Skeletal muscle tissue (tissue), 4 donors: Measurements from ENCODE around the gene DYRK1A. TPM values are rescaled to one million over a fixed set of nuclear protein-coding genes. Genes with fewer than 3 reads are reported as not detected.
"Not testable (repeated sequence)": the region's sequence is repeated elsewhere in the genome, so short reads cannot be mapped to it uniquely, and the experiment has no call there.

Source experiments
- H3K27ac ChIP-seq: one replicate; pipeline ENCODE4 v1.7.0; 2013; ENCODE audit warnings: mild to moderate bottlenecking, low read depth, low read length, inconsistent platforms
- H3K27me3 ChIP-seq, 3 donors: one replicate each; pipeline ENCODE4 v1.7.0; 2013; ENCODE audit warnings: low read length in 3 of 3; ENCODE audit not compliant: control insufficient read depth in 3 of 3, insufficient read depth in 3 of 3
- H3K36me3 ChIP-seq, 3 donors: one replicate each; pipeline ENCODE4 v1.7.0; 2013; ENCODE audit warnings: low read length in 3 of 3; ENCODE audit not compliant: control insufficient read depth in 3 of 3, insufficient read depth in 3 of 3
- H3K4me1 ChIP-seq, 3 donors: one replicate each; pipeline ENCODE4 v1.7.0; 2013; ENCODE audit warnings: low read length in 3 of 3, mild to moderate bottlenecking in 3 of 3; ENCODE audit not compliant: control insufficient read depth in 3 of 3, insufficient read depth in 3 of 3
- H3K4me3 ChIP-seq, 3 donors: one replicate each; pipeline ENCODE4 v1.7.0; 2013; ENCODE audit warnings: low read length in 3 of 3
- H3K9ac ChIP-seq, 3 donors: one replicate each; pipeline ENCODE4 v1.7.0; 2013; ENCODE audit warnings: low read length in 3 of 3, mild to moderate bottlenecking in 3 of 3, moderate library complexity in 2 of 3, low read depth in 1 of 3
- H3K9me3 ChIP-seq, 3 donors: one replicate each; pipeline ENCODE4 v1.7.0; 2013; ENCODE audit warnings: low read length in 3 of 3; ENCODE audit not compliant: control insufficient read depth in 3 of 3
- total RNA-seq: library from RNA; depleted of rRNA; stranded (reverse); fragments of >200 nt; gene quantifications from one replicate; pipeline ENCODE4 v1.2.3, GENCODE V29; 2014
- donor health status: Osteomylitis.

The DYRK1A gene
- total RNA-seq, 1 donor from 2014 or later, result 104 TPM

DNA sequence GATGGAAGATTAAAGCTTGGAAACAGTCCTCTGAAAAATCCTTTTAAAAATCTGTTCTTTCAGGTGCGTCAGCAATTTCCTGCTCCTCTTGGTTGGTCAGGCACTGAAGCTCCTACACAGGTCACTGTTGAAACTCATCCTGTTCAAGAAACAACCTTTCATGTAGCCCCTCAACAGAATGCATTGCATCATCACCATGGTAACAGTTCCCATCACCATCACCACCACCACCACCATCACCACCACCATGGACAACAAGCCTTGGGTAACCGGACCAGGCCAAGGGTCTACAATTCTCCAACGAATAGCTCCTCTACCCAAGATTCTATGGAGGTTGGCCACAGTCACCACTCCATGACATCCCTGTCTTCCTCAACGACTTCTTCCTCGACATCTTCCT lies 145.3 kb downstream of the DYRK1A start:
- no peaks in the 10 kb centered on the region for H3K27me3 ChIP-seq
- no peak overlapping the region for H3K27ac ChIP-seq
- H3K4me1 ChIP-seq, result peaks cover 0 to 3% (median 2%) of the 10 kb centered on the region in 3 donors
- H3K4me3 ChIP-seq, result no peak overlapping the region
- peaks cover 31 to 68% (median 59%) of the 10 kb centered on the region in 3 donors for H3K36me3 ChIP-seq
- H3K9me3 ChIP-seq, result no peaks in the 10 kb centered on the region
- H3K9ac ChIP-seq, result no peak overlapping the region

DNA sequence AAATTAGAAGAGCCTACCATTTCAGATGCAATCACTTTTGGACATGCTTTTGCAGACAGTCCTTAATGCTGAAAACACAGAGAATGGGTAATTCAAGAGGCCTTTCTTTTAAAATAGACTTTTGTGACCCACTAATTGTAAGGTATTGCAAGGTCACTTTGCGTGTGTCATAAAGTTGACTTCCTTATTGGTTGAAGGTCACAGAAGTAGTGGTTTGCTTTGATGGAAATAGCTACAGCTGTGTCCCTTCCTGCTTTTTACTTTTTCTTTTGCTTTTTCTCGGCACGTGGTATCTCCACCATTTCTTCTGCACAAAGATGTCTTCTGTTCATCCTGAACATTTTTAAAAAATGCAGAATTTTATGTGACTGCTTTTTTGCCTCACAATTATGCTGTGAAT lies 146.8 kb downstream of the DYRK1A start:
- Histone ChIP-seq H3K27me3 (no peaks in the 10 kb centered on the region), H3K36me3 (peaks cover 20 to 53% (median 51%) of the 10 kb centered on the region in 3 donors), H3K27ac (no peak overlapping the region)

DNA sequence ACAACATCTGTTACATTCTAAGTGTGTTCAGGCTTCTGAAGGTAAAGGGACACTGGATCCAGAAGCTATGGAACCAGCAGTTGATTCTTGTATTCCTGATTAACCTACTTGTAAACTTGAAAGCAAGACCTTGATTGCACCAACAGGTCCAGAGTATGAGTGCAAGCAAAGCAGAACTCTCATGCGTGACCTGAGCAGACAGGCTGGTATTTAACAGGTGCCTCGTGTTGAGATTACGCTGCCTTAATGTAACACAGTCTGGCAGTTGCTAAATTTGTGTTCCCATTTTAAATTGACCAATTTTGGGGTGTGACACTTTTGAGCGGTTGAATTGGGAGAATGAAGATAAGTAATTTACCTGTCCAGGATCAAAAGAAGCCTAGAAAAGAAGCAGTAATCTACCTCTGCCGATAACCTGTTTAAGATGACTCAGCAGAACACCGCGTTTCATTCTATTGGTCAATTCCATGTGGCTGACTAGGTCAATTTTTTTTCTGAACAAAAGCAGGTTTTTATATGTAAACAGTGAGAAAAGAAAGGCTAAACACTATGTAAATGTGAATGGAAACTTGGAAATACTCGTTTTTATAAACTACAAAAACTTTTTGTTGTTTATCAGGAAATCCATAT lies 147.6 kb downstream of the DYRK1A start:
- H3K9ac ChIP-seq, result no peak overlapping the region
- H3K4me3 ChIP-seq, result no peak overlapping the region
- no peaks in the 10 kb centered on the region for H3K27me3 ChIP-seq
- peaks cover 5 to 13% (median 8%) of the 10 kb centered on the region in 3 donors for H3K4me1 ChIP-seq
- no peaks in the 10 kb centered on the region for H3K9me3 ChIP-seq
- H3K36me3 ChIP-seq, result peaks cover 20 to 47% (median 45%) of the 10 kb centered on the region in 3 donors
- H3K27ac ChIP-seq, result no peak overlapping the region

More for the DNA sequence above, 146.8 kb downstream of the DYRK1A start:
- H3K4me1 ChIP-seq, result peaks cover 3 to 9% (median 5%) of the 10 kb centered on the region in 3 donors
- H3K4me3 ChIP-seq, result no peak overlapping the region
- H3K9ac ChIP-seq, result no peak overlapping the region
- no peaks in the 10 kb centered on the region for H3K9me3 ChIP-seq

DNA sequence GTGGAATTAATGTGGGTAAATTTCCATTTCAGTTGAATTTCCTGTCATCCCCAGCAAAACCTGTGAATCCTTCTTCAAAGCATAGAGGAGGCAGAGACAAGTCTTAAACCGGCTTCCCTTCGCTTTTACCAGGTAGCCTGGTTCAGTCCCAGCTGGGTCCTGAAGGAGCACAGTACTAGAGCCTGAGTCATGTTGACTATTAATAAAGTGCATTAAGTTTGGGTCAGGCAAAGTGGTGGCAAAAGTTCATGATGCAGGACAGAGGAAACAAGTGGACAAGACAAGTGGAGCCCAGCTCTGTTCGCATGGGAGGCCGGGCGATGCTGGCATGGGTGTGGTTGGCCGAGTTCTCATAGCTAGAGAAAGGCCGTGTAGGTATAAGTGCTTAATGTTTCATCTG lies 150.4 kb downstream of the DYRK1A start:
- H3K27ac ChIP-seq, result no peak overlapping the region
- H3K9ac ChIP-seq, result no peak overlapping the region
- no peak overlapping the region for H3K4me3 ChIP-seq
- peaks cover 8 to 15% (median 11%) of the 10 kb centered on the region in 3 donors for H3K4me1 ChIP-seq
- no peaks in the 10 kb centered on the region for H3K9me3 ChIP-seq
- H3K36me3 ChIP-seq, result peaks cover 10 to 23% (median 19%) of the 10 kb centered on the region in 3 donors
- H3K27me3 ChIP-seq, result no peaks in the 10 kb centered on the region

DNA sequence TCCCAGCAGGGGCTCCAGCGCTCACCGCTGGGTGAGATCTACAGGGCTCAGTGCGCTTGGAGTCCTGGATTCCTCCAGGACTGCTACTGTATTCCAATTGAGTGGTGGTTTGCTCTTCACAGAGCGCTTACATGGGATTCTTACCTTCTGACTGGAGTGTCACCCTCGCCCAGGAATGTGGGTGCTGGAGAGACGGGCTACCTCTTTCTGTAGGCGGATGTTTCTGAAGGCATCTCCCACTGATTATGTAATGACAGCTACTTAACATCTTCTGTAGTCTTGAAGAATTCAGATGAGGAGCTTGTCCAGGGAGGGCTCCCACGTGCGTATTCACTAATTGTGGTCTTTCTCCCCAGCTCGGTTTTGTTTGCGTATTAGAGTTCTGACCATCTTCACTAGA lies 154.2 kb downstream of the DYRK1A start:
- Histone ChIP-seq H3K36me3 (peaks cover 0 to 2% (median 0%) of the 10 kb centered on the region in 3 donors), H3K27me3 (no peaks in the 10 kb centered on the region), H3K27ac (no peak overlapping the region), H3K9ac (no peak overlapping the region), H3K9me3 (no peaks in the 10 kb centered on the region), H3K4me1 (peaks cover 8 to 13% (median 11%) of the 10 kb centered on the region in 3 donors), H3K4me3 (no peak overlapping the region)

DNA sequence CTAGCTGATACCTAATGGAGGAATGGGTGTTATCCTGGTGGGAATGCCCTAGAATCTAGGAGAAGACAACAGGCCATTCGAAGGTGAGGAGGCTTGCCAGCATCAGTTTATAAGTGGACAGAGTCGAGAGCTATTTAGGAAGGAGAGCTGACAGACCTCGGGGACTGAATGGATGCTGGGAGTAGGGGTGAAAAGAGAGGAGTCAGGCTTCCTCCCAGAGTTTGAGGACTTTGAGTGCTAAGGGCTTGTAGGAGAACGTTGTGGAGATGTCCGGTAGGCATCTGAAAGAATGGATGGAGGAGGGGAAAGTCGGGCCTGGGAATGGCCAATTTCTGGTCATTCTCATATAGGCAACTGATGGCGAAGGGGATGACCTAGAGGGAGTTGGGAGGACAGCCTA lies 155.1 kb downstream of the DYRK1A start:
- Histone ChIP-seq H3K27ac (no peak overlapping the region), H3K4me3 (no peak overlapping the region), H3K9ac (no peak overlapping the region), H3K9me3 (no peaks in the 10 kb centered on the region), H3K4me1 (peaks cover 8 to 13% (median 11%) of the 10 kb centered on the region in 3 donors), H3K36me3 (peaks cover 0 to 2% (median 0%) of the 10 kb centered on the region in 3 donors), H3K27me3 (no peaks in the 10 kb centered on the region)

DNA sequence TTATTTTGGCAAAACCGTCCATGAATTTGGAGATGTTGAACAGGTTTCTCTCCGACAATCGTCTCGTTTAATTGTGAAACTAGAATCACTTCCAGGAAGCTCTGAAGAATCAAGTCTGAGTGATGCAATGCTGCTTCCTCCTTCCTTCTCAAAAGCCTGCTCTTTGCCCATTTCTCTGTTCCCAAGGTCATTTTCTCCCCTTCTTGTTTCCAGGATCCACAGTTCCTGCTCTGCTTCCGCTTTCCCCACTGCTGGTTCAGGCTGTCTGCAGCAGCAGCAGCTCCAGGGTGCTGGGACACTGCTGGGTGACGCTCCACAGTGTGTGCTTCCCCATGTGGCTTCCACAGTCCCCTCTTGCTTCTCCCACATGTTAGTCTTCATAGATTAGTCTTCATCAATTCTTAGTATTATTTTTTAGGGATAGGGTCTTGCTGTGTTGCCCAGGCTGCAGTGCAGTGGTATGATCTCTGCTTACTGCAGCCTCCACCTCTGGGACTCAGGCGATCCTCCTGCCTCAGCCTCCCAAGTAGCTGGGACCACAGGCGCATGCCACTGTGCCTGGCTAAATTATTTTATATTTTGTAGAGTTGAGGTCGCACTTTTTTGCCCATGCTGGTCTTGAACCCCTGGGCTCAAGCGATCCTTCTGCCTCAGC lies 156.2 kb downstream of the DYRK1A start:
- Histone ChIP-seq H3K36me3 (no peaks in the 10 kb centered on the region), H3K4me1 (peaks cover 5 to 6% (median 6%) of the 10 kb centered on the region in 3 donors), H3K27ac (no peak overlapping the region), H3K9ac (no peak overlapping the region), H3K27me3 (no peaks in the 10 kb centered on the region), H3K4me3 (no peak overlapping the region), H3K9me3 (no peaks in the 10 kb centered on the region)

DNA sequence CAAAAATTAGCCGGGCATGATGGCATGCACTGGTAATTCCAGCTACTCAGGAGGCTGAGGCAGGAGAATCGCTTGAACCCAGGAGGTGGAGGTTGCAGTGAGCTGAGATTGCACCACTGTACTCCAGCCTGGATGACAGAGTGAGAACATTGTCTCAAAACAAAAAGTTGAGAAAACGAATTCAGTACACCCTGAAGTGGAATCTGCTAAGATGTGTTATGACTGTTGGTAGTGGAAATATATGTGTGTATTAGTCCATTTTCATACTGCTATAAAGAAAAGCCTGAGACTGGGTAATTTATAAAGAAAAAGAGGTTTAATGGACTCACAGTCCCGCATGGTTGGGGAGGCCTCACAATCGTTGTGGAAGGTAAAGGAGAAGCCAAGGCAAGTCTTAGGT lies 158.4 kb downstream of the DYRK1A start:
- H3K36me3 ChIP-seq, H3K27me3 ChIP-seq, H3K9ac ChIP-seq, H3K27ac ChIP-seq, H3K4me3 ChIP-seq, H3K9me3 ChIP-seq, H3K4me1 ChIP-seq: not testable (repeated sequence)

DNA sequence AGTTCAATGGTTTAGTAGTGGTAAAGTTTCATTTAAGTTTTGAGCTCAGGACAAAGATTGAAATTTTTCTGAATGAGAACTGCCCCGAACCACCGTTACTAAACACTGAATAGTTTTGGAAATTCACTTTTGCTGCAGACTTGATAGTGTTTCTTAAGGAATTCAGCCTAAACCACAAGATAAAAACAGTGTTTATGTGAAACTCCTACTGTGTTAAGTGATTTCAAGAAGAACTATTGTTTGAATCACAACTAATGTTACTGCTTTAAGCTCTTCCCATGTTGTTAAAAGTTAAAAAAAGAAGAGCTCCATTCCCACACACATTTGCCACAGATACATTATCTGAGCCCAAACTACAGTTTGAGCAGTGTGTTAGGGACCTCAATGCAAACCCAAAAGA lies 159.2 kb downstream of the DYRK1A start:
- Histone ChIP-seq H3K4me1 (peaks cover 5% of the 10 kb centered on the region in 3 donors), H3K9ac (no peak overlapping the region), H3K36me3 (no peaks in the 10 kb centered on the region), H3K27ac (no peak overlapping the region), H3K4me3 (no peak overlapping the region), H3K9me3 (no peaks in the 10 kb centered on the region), H3K27me3 (no peaks in the 10 kb centered on the region)

DNA sequence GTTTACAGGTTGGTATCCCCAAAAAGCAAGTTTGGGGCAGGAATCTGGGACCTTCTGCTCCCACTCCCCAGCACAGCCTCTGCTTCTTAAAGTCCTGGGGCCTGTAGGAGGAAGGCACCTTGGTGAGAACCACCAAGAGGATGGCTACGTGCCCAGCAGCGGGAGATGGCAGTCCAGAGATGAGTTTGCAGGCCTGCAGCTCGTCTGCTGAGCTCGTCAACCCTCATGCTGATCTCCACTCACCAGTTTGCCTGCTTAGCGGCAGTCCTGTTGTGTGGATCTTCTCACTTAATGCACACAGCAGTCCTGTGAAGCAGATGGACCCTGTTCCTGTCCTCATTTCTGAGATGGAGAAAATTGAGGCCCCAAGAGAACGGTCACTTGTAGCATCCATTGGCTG lies 160.5 kb downstream of the DYRK1A start:
- Histone ChIP-seq H3K27ac (no peak overlapping the region), H3K9me3 (no peaks in the 10 kb centered on the region), H3K27me3 (no peaks in the 10 kb centered on the region), H3K4me3 (no peak overlapping the region), H3K4me1 (peaks cover 14 to 15% (median 15%) of the 10 kb centered on the region in 3 donors), H3K36me3 (no peaks in the 10 kb centered on the region), H3K9ac (no peak overlapping the region)
